PC-9 (cell line): ENCODE data around the gene UNC13B. TPM values are rescaled to one million over a fixed set of nuclear protein-coding genes. Genes with fewer than 3 reads are reported as not detected.

Experiments
- BruUV-seq: library from RNA; stranded (reverse); fragments of 400-500 nt; replicated peaks from 2 replicates; lab custom pipeline; 2021; lab: Mats Ljungman, UMichigan
- CTCF ChIA-PET: fragments of 300-600 bp; sonication (Branson Sonifier 250); formaldehyde crosslinking; loops from one replicate; lab custom pipeline; 2022; ENCODE audit warnings: antibody characterized with exemption; lab: Charles Lee
- POLR2A ChIA-PET: fragments of 300-600 bp; sonication (Branson Sonifier 250); formaldehyde crosslinking; loops from one replicate; lab custom pipeline; 2022; ENCODE audit warnings: antibody characterized with exemption; ENCODE audit not compliant: unreplicated experiment; lab: Charles Lee
- DNase-seq, 2 experiments: peaks; one replicate each; pipeline versions ENCODE4 v3.0.0 to v3.0.0-alpha.2; 2015 to 2022; ENCODE audit warnings: mixed read lengths in 1 of 2
- H2AFZ ChIP-seq: fragments of 200-600 bp; sonication (generic); 2 replicates; pipeline ENCODE4 v1.8.1; 2017; ENCODE audit warnings: antibody characterized with exemption
- H3F3A ChIP-seq: fragments of 200-600 bp; sonication (generic); 2 replicates; pipeline ENCODE4 v1.8.1; 2017; ENCODE audit warnings: antibody characterized with exemption, mild to moderate bottlenecking, low read depth; ENCODE audit not compliant: insufficient read depth
- H3K27ac ChIP-seq: fragments of 200-600 bp; sonication (generic); 2 replicates; pipeline ENCODE4 v1.6.1; 2016; ENCODE audit warnings: mixed run types
- H3K27me3 ChIP-seq: fragments of 200-600 bp; sonication (generic); 2 replicates; pipeline ENCODE4 v1.6.1; 2016; ENCODE audit warnings: low read depth, mixed run types; ENCODE audit not compliant: insufficient read depth
- H3K36me3 ChIP-seq: fragments of 200-600 bp; sonication (generic); 2 replicates; pipeline ENCODE4 v1.6.1; 2016; ENCODE audit warnings: low read depth, mixed run types
- H3K4me1 ChIP-seq: fragments of 200-600 bp; sonication (generic); replicated peaks from 2 replicates; pipeline ENCODE4 v1.6.1; 2016; ENCODE audit warnings: mixed run types; ENCODE audit not compliant: insufficient read depth
- H3K4me2 ChIP-seq: fragments of 200-600 bp; sonication (generic); 2 replicates; pipeline ENCODE4 v1.6.1; 2017; ENCODE audit warnings: mixed run types
- H3K4me3 ChIP-seq: fragments of 200-600 bp; sonication (generic); 2 replicates; pipeline ENCODE4 v1.6.1; 2016; ENCODE audit warnings: mixed run types
- H3K79me2 ChIP-seq: fragments of 200-600 bp; sonication (generic); 2 replicates; pipeline ENCODE4 v1.6.1; 2017; ENCODE audit warnings: low read depth, mixed run types
- H3K9me2 ChIP-seq: fragments of 200-600 bp; sonication (generic); 2 replicates; pipeline ENCODE4 v1.8.1; 2017; ENCODE audit warnings: mild to moderate bottlenecking; ENCODE audit not compliant: insufficient read depth
- H3K9me3 ChIP-seq: fragments of 200-600 bp; sonication (generic); 2 replicates; pipeline ENCODE4 v1.8.1; 2016; ENCODE audit warnings: low read depth; ENCODE audit not compliant: insufficient read depth
- H4K20me1 ChIP-seq: fragments of 200-600 bp; sonication (generic); 2 replicates; pipeline ENCODE4 v1.8.1; 2017; ENCODE audit not compliant: insufficient read depth
- CTCF ChIP-seq: fragments of 200-600 bp; sonication (generic); conservative IDR thresholded peaks from 2 replicates; pipeline ENCODE4 v1.6.1; 2017; ENCODE audit warnings: mixed run types, antibody characterized with exemption, mild to moderate bottlenecking, moderate library complexity
- EZH2 ChIP-seq: fragments of 200-600 bp; sonication (generic); IDR thresholded peaks from 2 replicates; pipeline ENCODE4 v1.8.0; 2017; ENCODE audit warnings: antibody characterized with exemption, low read depth
- intact Hi-C: fragments of 100-400 bp; cut with micrococcal nuclease; formaldehyde crosslinking; loops from one replicate; pipeline ENCODE4 v1.10.0; 2022; ENCODE audit not compliant: unreplicated experiment
- total RNA-seq: library from RNA; stranded (reverse); gene quantifications from 2 replicates; pipeline ENCODE4 v1.2.3, GENCODE V29; 2021

UNC13B gene
- total RNA-seq, 1 experiment from 2014 or later = not detected

- H3K9me3 ChIP-seq = no peaks in the 10 kb centered on the region
These were observed 195.3 kb downstream of the UNC13B start for GRCh38 chr9:35357116-35357515.

GRCh38 chr9:35357826-35358225 is 196.0 kb downstream of the UNC13B start:
- CTCF ChIA-PET = no interaction called here
- H3K27ac ChIP-seq = no peak overlapping the region
- H4K20me1 ChIP-seq = no peaks in the 10 kb centered on the region
- H3K4me1 ChIP-seq = no peaks in the 10 kb centered on the region
- H3K36me3 ChIP-seq = no peaks in the 10 kb centered on the region
- no peak overlapping the region for H2AFZ ChIP-seq
- H3K4me3 ChIP-seq = no peak overlapping the region
- H3K9me2 ChIP-seq = no peaks in the 10 kb centered on the region
- POLR2A ChIA-PET = no interaction called here
- DNase-seq = no peak
- no peak for TF ChIP-seq CTCF
- no peak for TF ChIP-seq EZH2
- intact Hi-C loops = no loop called here
- H3F3A ChIP-seq = no peaks in the 10 kb centered on the region
- H3K4me2 ChIP-seq = no peak overlapping the region
- H3K27me3 ChIP-seq = no peaks in the 10 kb centered on the region
- no peaks in the 10 kb centered on the region for H3K79me2 ChIP-seq
- no peaks in the 10 kb centered on the region for H3K9me3 ChIP-seq
- no TSS peak for BruUV-seq

More at GRCh38 chr9:35357116-35357515, 195.3 kb downstream of the UNC13B start:
- DNase-seq = no peak
- H3K36me3 ChIP-seq = no peaks in the 10 kb centered on the region
- H2AFZ ChIP-seq = no peak overlapping the region
- H3K4me1 ChIP-seq = no peaks in the 10 kb centered on the region
- no peak overlapping the region for H3K27ac ChIP-seq
- no peaks in the 10 kb centered on the region for H3F3A ChIP-seq
- no peak for TF ChIP-seq EZH2
- TF ChIP-seq CTCF = no peak
- ChIA-PET POLR2A (no interaction called here), CTCF (no interaction called here)
- no TSS peak for BruUV-seq
- intact Hi-C loops = no loop called here
- no peak overlapping the region for H3K4me2 ChIP-seq
- H3K79me2 ChIP-seq = no peaks in the 10 kb centered on the region
- H3K9me2 ChIP-seq = no peaks in the 10 kb centered on the region
- H4K20me1 ChIP-seq = no peaks in the 10 kb centered on the region
- no peaks in the 10 kb centered on the region for H3K27me3 ChIP-seq
- H3K4me3 ChIP-seq = no peak overlapping the region

GRCh38 chr9:35364817-35365585 is 203.2 kb downstream of the UNC13B start:
- H3F3A ChIP-seq = no peaks in the 10 kb centered on the region
- no peaks in the 10 kb centered on the region for H3K27me3 ChIP-seq
- no peaks in the 10 kb centered on the region for H3K36me3 ChIP-seq
- no peaks in the 10 kb centered on the region for H4K20me1 ChIP-seq
- TF ChIP-seq CTCF = no peak
- TF ChIP-seq EZH2 = no peak
- BruUV-seq = no TSS peak
- ChIA-PET CTCF (no interaction called here), POLR2A (no interaction called here)
- DNase-seq = no peak
- no peaks in the 10 kb centered on the region for H3K9me3 ChIP-seq
- intact Hi-C loops = no loop called here
- no peak overlapping the region for H3K4me3 ChIP-seq
- no peak overlapping the region for H3K4me2 ChIP-seq
- no peaks in the 10 kb centered on the region for H3K4me1 ChIP-seq
- H2AFZ ChIP-seq = no peak overlapping the region
- no peaks in the 10 kb centered on the region for H3K79me2 ChIP-seq
- H3K9me2 ChIP-seq = no peaks in the 10 kb centered on the region
- H3K27ac ChIP-seq = no peak overlapping the region
